ENCODE data around the gene BLMH. TPM values are rescaled to one million over a fixed set of nuclear protein-coding genes. Genes with fewer than 3 reads are reported as not detected.

Gene BLMH
- total RNA-seq, 1 experiment from 2014 or later, result 51.2 TPM

DNA sequence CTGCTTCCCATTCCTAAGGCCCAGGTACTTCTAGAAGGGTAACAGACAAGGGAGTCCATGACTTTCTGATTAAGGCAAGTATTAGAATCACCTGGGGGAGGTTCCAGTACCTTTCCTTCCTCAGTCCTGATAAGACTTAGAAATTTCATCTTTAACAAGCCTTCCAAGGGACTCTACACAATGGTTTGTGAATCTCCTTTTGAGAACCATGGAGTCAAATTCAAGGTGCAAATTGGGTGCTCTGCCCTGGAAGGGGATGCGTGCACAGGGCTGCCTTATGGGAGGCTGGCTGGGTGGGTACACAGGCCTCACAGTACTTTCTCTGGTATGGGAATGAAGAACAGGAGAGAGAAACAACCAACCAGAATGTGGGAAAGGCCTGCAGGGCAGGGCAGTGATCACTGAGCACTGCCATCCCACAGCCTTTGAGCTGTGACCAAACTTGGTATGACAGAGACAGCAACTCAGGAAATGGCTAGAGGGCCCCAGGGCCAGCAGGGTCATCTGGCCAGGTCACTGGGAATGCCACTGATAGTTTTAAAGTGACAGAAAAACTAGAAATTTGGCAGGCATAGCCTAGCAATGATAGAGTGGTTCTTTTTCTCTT, 45.8 kb upstream of the BLMH start:
- ChIA-PET CTCF (interaction anchor here (1.5 to 2.7 kb wide), 6 partner anchors 8 to 232 kb away, joined by 6 to 67 read pairs (median 10); no protein-coding TSS in a partner anchor), POLR2A (no interaction called here), RAD21 (ENCODE audit: low non-redundant PET in 1 of 2, low total read pairs in 2 of 2, uncharacterized antibody in 2 of 2, unreplicated experiment in 2 of 2) (interaction anchor here (1.4 to 2.0 kb wide), 2 partner anchors 233 kb away, joined by 15 to 16 read pairs; no protein-coding TSS in a partner anchor)
- Histone ChIP-seq H3K4me1 (ENCODE audit: control insufficient read depth in 1 of 2, insufficient read depth in 2 of 2, low read length in 2 of 2) (peaks cover 7 to 20% of the 10 kb centered on the region in 2 experiments; a peak in 3 of 4 replicates), H2AFZ (ENCODE audit: low read depth, low read length, poor library complexity, severe bottlenecking) (no peak overlapping the region), H3K4me2 (ENCODE audit: low read length) (no peak overlapping the region), H3K27ac (ENCODE audit: low read depth, low read length) (no peak overlapping the region), H3K27me3 (ENCODE audit: insufficient read depth, low read length) (no peaks in the 10 kb centered on the region), H3K36me3 (ENCODE audit: control insufficient read depth in 1 of 2, insufficient read depth in 2 of 2, low read length in 2 of 2) (no peaks in the 10 kb centered on the region), H3K9ac (ENCODE audit: low read length) (no peak overlapping the region), H3K9me2 (ENCODE audit: insufficient read depth) (no peaks in the 10 kb centered on the region), H4K20me1 (ENCODE audit: insufficient read depth) (no peaks in the 10 kb centered on the region), H3K79me2 (ENCODE audit: insufficient read depth, low read length) (no peaks in the 10 kb centered on the region), H3K4me3 (replicated peaks in 1 of 2; ENCODE audit: low read depth in 1 of 2, low read length in 2 of 2) (no peak overlapping the region), H3K9me3 (ENCODE audit: control insufficient read depth in 1 of 2, insufficient read depth in 1 of 2, low read depth in 1 of 2, low read length in 2 of 2) (no peaks in the 10 kb centered on the region)
- intact Hi-C loops (cut with micrococcal nuclease), result no loop called here
- BruUV-seq (replicated peaks), result no TSS peak
- TF ChIP-seq EZH2 (IDR thresholded peaks at IDR 0.05) (no peak), POLR2A (IDR thresholded peaks at IDR 0.05; ENCODE audit: borderline replicate concordance, extremely low read depth, insufficient read depth, insufficient read length) (no peak), TCF7L2 (IDR thresholded peaks at IDR 0.05; ENCODE audit: borderline replicate concordance, extremely low read depth, insufficient read depth, insufficient read length) (no peak), YY1 (IDR thresholded peaks at IDR 0.05; ENCODE audit: extremely low read depth, insufficient replicate concordance, low read depth, low read length) (no peak), ELF1 (IDR thresholded peaks at IDR 0.05; ENCODE audit: borderline replicate concordance, low read depth) (no peak), SP1 (IDR thresholded peaks at IDR 0.05; ENCODE audit: low read depth) (no peak), CEBPB (IDR thresholded peaks at IDR 0.05; ENCODE audit: low read depth) (no peak), JUND (IDR thresholded peaks at IDR 0.05) (no peak), EGR1 (IDR thresholded peaks at IDR 0.05; ENCODE audit: low read depth) (no peak), EZH2phosphoT487 (IDR thresholded peaks at IDR 0.05; ENCODE audit: borderline replicate concordance) (no peak)
- no peak for DNase-seq (ENCODE audit: low read depth, low spot score)
- ATAC-seq, result no peak
